GF-D8 (cell line): ENCODE measurements around the gene ANKRD40CL.
"Not testable (repeated sequence)": the region's sequence is repeated elsewhere in the genome, so short reads cannot be mapped to it uniquely, and the experiment has no call there.

ENCODE experiments used
- DNase-seq: peaks from one replicate; lab custom pipeline; 2025; lab: John Stamatoyannopoulos, UW

The ANKRD40CL gene

GRCh38 chr17:50758989-50759544, 8.3 kb downstream of the ANKRD40CL start:
- DNase-seq: no peak

- DNase-seq: no peak
These were observed 8.8 kb downstream of the ANKRD40CL start for GRCh38 chr17:50758524-50758923.

- no peak for DNase-seq
These were observed 12.8 kb downstream of the ANKRD40CL start for GRCh38 chr17:50754521-50754920.

GRCh38 chr17:50749245-50749644, 18.1 kb downstream of the ANKRD40CL start:
- no peak for DNase-seq

- no peak for DNase-seq
These were observed 21.7 kb downstream of the ANKRD40CL start for GRCh38 chr17:50745631-50746030.

GRCh38 chr17:50739098-50739497, 28.2 kb downstream of the ANKRD40CL start:
- no peak for DNase-seq

GRCh38 chr17:50737118-50737698, 30.1 kb downstream of the ANKRD40CL start:
- DNase-seq: no peak

GRCh38 chr17:50735287-50735686, 32.0 kb downstream of the ANKRD40CL start:
- DNase-seq: no peak

- DNase-seq: no peak
These were observed 35.5 kb downstream of the ANKRD40CL start for GRCh38 chr17:50731575-50732460.

GRCh38 chr17:50728881-50729765, 38.2 kb downstream of the ANKRD40CL start:
- DNase-seq: no peak

- no peak for DNase-seq
These were observed 39.2 kb downstream of the ANKRD40CL start for GRCh38 chr17:50728112-50728429.

- no peak for DNase-seq
These were observed 41.3 kb downstream of the ANKRD40CL start for GRCh38 chr17:50725769-50726655.

GRCh38 chr17:50724622-50725021, 42.7 kb downstream of the ANKRD40CL start:
- not testable (repeated sequence) for DNase-seq

GRCh38 chr17:50722746-50723145, 44.6 kb downstream of the ANKRD40CL start:
- no peak for DNase-seq

GRCh38 chr17:50721194-50722010, 45.9 kb downstream of the ANKRD40CL start:
- peak; percentile 9 for DNase-seq

- no peak for DNase-seq
These were observed 47.2 kb downstream of the ANKRD40CL start for GRCh38 chr17:50719924-50720794.

GRCh38 chr17:50719144-50719923, 48.0 kb downstream of the ANKRD40CL start, which contains the start of gene LUC7L3:
LUC7L3 (plus strand) TSS chr17:50719603; CDS start chr17:50719733, 130 bp downstream.
- peak; percentile 73 for DNase-seq

- DNase-seq: no peak
These were observed 51.8 kb downstream of the ANKRD40CL start for GRCh38 chr17:50715471-50715870.
